Measurements from ENCODE around the gene FBN1.
A peak's percentile ranks its signal among the peaks of the same experiment; 100 is the strongest.

The FBN1 gene

DNA sequence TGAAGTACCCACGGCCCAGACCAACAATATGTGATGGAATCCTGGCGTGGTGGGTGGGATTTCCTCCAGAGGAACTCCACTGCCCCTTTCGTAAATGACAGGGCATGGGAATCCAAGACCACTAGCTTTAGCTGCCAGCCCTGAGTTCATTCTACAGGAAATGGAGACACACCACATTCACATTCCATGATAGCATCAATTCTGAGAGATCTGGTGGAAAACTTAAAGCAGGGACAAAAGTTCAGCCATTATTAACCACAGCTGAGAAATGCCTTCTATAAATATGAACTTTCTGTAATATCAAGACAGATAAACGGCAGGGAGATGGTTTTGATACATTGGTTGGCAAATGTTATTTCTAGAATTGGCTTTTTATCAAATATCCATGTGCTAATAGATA lies 98.2 kb downstream of the FBN1 start:
- DNase-seq = peak; percentile 50

DNA sequence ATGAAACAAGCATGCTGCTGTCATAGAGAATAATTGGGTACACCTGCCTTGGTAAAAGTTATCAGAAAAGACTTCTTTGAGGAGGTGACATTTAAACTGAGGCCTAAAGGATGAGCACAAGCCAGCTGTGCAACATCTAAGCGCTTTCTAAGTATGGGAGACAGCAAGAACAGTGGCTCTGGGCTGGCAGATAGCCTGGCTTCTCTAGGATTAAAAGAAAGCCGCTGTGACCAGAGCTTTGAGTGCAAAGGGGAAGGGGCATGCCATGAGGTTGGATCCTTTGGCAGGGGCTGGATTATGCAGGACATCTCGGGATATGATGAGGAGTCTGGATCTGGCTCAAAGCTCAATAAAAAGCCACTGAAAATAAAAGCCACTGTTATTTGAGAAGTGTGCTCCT lies 99.2 kb downstream of the FBN1 start:
- DNase-seq = no peak

DNA sequence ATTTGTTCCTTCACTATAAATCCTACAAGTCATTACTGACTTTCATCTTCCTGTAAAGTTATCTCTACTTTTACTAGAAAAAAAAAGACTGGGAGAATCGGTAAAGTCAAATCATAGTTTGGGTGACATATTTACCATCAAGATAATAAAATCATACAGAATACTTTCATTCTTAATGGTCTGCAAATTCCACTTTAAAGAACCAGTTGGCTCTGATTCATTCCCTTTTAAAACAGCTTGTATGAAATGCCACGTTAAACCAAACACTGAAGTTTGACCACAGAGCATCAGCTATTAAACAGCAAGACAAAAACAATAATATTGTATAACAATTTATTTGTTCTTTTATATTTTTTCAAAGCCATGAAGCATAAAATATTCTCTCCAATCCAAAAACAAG lies 100.7 kb downstream of the FBN1 start:
- no peak for DNase-seq

DNA sequence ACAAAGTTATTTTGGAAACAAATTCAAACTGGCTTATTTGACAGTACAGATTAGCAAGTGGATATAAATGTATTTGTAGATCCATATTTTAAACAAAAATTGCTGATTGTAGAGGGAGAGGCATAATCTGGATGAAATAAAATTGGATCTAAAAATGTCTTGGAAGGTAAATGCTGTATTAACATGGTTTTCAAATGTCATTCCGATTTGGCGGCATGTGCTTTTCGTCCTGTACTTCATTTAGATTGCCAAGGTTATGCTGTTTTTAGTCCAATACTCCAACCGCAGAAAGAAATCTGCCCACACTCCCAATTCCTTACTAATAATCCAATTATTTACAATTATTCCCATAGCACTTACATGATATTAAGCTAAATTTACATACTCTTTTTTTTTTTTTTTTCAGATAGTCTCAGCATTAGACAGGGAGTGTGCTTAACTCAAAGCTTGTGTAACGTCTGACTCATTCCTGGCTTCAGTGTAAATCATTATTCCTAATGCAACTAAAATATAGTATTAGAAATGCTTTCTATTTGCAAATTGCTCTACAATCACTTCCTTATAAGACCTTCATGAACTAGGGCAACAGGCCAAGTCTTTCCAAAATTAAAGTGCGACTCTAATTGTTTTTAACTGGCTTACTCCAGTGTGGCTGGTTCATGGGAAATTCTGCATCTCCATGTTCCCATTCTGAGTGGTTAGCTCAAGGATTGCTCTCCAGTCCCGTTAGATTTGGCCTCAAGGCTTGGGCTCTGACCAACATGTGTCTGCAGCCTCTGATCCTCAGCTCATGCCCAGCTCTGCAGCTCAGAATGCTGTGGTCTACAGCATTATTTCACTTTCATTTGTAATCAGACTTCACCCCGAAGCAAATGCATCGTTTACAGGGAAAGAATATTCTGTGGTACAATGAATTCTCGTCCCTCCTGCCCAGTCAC lies 103.9 kb downstream of the FBN1 start:
- peak; percentile 68 for DNase-seq

DNA sequence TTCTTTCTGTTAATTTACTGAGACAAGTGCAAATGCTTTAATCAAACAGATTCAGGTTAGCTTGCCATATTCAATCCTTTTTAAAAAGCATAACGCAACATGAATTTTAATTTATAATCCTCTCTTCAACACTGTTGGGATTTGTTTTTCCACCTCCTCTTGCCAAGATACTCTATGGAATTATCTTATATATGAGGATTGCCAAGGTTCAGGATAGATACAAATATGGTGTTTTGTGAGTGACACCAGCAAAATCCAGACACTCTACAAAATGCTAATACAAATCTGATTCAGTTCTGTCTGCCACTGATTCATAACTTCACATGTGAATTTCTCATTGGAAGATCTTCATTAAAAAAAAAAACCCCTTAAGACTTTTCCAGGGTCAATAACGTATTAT lies 104.8 kb downstream of the FBN1 start:
- no peak for DNase-seq

DNA sequence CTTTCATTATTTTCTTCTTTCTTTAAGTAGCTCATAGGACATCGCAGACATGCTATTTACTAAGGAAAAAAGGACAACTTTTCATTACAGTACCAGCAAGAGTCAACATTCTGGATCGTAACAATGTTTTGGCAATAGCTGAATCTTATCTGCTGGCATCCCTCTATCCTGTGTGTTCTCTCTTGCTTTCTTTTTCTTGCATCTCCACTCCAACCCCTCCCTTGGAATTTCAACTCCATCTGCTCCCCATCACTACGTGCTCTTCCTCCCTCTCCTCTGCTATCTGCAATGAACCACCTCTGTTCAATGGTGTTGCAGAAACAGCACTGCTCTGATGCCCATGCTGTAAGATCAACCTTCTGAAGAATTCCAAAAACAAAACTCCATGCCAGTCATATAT lies 106.6 kb downstream of the FBN1 start:
- no peak for DNase-seq

DNA sequence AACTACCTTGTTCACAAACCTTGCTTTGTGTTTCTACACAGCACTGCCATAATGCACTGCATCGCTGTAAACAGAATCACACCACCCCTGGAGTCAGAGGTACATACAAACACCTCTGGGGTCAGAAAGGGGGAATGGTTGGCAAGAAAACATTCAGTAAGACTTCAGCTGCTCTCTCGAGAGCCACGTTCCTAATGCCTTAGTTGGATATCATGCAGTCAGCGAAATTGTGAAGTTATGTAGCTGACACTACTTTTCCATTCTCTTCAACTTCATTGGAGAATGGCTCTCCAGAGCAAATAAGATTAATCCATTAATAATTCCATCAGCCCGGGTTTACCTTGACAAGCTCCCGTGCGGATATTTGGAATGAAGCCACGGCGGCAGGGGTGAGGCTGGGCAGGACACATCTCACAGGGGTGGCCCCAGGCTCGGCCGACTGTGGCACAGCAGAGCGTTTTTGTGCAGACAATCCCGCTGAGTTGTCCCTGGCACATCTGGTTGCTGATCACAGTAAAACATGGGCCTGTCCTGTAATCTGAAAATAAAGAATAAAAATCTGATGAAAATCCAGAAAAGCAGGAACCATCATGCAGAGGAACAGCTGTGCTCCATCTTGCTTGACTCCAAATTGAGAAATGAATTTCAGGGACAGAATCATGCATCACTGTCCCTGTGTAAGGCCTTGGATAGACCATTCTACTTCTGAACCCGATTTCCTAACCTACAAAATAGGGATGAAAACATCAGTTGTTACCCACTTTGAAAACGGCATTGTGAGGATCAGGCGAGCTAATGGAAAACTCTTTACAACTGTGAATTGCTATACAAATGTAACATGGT lies 108.0 kb downstream of the FBN1 start:
- DNase-seq = peak; percentile 57

DNA sequence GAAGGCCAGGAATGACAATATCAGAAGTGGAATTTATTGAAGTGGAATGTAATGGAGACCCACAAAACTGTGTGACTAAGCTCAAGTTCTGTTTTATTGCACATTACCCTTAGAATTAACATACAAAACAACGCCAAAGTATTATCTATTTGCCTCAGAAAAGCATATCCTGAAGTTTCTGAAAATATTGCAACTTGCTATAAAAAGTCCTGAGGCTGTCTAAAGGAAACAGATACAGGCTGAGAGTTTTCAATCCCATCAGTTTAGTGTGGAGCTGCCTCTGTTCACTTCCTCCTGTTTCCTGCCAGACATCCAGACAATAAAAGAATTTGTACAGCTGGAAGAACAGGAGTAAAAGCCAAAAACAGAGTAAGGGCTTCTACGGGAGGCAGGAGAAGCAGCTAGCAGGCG lies 108.8 kb downstream of the FBN1 start:
- DNase-seq = no peak

DNA sequence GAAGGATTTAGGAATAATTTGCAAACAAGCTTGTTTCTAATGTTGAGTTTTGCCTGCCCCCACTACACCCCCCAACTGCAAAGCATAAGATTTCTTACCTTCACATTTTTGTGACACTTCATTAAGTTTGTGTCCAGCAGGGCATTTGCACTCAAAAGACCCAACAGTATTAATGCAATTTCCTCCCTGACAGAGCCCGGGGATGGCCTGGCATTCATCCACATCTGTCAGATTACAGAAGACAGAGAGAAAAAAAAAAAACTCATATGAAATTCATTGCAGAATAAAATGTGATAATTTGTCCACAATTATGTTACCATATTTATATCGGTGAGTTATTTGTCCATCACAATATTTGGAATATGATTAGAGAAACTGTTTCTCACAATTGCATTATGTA lies 111.5 kb downstream of the FBN1 start:
- DNase-seq = no peak

DNA sequence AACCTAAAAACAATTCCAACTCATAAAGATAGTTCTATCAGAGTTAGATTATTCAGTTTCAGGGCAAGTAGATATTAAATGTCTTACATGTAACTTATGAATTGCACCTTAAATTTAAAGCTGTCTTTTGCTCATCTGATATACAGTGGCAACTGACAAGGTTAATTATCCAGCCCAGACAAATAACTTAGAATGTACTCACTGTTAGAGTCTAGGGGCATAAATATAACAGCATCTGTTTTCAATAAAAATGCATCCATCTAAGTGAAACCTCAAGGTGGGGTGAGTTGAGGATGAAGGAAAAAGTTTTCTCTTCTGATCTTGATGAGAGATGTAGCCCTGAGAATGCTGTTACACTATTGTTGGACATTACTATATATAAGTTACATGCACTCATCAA lies 112.6 kb downstream of the FBN1 start:
- DNase-seq = no peak

DNA sequence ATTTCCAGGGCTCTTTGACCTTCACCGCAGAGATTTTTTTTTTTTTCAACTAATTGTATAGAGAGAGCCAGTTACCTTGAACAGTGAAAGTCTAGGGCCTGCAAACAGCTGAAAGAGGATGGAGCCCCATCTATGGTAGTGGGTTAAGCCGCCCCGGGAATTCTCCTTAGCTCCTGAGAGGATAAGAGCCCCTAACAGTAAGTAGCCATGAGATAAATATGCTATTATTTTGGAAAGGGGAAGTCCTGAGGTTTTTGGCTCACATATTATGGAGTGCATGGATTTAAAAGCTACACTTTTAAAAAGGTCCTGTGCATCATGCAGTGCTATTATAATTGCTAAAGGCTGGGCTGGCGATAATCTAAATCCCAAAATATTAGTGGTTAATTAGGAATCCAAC lies 115.0 kb downstream of the FBN1 start:
- DNase-seq = no peak

DNA sequence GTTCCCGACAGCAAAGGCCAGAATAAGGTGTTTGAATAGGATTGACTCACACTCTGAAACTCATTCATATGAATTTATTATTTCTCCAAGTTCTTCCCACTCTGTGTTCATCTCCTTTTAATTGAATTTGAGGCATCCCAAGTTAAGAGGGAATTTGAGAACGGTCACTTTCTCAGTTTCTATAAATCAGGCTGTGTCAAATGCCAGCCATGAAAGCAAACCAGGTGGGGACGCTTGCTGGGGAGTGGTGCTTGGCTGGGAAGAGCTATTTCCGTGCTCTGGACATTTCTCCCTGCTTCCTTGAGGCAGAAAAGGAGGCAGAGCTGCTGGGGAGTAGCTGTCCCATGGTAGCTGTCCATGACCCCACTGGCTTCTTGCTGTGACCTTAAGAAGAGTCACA lies 116.6 kb downstream of the FBN1 start:
- DNase-seq = no peak

DNA sequence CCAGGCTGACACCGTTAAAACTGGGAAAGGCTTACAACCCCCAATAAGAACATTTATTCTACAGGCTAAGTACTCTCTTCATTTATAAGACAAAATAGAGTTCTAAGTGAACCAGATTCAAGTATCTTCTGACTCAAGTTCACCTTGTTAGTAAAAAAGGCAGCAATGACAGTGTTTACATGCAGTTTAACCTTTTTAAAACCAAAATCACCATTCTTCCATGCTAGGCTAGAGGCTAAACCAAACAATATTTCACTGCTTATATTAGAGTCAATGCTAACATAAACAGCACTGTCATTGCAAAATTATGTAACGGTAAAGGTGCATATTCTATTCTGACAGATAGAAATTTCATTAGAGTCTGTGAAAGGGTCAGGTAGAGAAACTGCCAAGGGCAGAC lies 118.0 kb downstream of the FBN1 start:
- DNase-seq = no peak

DNA sequence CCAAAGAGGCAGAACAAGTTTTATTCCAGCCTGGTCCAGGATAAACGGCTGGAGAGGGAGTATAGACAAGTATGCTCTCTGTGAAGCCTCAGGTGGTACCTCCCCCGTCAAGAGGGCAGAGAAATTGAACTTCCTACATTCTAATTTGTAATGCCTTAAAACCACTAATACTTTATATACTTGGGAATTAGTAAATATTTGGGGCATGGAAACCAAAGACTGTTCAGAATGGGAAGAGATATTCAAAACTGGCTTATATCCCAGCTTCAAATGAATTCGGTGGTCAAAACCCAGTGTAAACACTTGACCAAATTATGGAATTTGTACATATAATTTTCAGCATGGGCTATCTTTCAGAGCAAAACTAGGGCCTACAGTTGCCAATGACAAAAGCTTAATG lies 122.6 kb downstream of the FBN1 start:
- no peak for DNase-seq

DNA sequence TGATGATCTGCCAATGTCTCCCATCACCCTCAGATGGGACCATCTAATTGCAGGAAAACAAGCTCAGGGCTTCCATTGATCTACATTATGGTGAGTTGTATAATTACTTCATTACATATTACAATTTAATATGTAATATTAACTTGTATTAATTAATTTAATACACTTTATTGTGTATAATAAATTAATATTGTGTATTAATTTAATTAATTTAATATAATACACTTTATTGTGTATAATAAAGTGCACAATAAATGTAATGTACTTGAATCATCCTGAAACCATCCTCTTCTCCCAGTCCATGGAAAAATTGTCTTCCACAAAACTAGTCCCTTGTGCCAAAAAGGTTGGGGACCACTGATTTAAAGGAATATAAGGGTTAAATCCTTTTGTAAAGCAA lies 123.4 kb downstream of the FBN1 start:
- no peak for DNase-seq

DNA sequence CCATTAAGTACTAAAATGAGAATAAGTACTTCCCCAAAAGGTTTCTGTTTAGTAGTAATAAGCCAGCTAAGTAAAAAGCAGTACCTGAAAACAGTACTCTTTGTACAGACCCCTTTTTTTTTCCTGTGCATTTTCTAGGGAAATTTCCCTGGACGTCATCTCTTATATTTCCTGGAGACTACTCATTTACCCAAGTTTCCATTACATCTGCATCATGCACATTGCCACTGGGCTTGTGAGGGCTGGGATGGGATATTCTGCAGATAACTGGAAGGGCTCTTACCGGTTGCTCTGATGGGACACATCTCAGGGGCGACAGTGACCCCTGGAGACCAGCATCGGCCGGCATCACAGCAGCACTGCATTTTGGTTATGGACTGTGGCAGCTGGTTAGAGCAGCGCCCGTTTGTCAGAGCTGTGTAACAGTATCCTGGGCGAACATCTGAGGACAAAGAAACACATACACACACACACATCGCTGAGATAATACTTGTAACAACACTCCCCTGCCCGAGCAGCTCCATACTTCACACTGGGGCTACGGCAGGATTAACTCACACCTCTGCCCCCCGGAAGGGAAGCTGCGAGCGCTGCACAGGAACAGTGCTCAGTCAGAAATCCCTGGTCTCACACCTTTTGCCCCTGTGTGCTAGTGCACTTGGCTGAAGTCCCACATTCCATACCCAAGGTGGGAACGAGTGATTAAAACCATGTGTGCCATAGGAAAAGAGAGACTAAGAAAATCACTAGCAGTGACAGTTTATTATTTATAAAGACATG lies 124.9 kb downstream of the FBN1 start:
- DNase-seq = no peak

DNA sequence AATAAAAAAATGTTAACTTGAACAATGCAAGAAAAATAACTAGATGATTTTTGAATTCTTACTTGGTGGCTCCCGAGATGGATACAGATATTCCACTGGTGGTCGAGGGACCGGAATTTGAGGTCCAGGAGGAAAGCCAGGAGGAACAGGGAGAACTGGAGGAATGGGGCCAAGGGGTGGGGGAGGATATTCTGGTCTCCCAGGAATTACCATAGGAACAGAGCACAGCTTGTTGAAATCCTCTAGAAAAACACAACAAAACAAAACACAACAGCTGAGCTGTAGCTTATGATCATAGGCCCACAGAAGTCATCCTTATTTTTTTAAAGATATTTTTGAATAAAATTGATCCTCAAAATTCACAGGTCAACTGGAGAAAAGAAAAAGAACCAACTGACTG lies 129.4 kb downstream of the FBN1 start:
- no peak for DNase-seq

DNA sequence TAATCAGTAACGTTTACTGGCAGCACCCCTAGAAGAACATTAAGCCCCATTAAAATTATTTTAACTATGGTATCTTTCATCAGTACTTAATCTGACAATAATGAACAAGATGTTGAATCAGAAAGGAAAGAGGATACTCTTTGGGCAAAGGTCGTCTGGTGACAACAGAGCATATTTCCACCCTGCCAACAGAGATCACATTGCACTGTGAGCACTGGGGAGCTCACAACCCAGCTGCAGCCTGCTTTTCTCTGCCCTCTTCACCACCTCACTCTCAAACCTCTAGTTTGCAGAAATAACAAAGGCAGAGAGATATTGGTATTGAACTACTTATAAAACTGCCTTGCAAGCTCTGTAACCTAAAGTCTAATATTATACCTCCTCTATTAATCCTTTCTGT lies 130.0 kb downstream of the FBN1 start:
- DNase-seq = no peak

DNA sequence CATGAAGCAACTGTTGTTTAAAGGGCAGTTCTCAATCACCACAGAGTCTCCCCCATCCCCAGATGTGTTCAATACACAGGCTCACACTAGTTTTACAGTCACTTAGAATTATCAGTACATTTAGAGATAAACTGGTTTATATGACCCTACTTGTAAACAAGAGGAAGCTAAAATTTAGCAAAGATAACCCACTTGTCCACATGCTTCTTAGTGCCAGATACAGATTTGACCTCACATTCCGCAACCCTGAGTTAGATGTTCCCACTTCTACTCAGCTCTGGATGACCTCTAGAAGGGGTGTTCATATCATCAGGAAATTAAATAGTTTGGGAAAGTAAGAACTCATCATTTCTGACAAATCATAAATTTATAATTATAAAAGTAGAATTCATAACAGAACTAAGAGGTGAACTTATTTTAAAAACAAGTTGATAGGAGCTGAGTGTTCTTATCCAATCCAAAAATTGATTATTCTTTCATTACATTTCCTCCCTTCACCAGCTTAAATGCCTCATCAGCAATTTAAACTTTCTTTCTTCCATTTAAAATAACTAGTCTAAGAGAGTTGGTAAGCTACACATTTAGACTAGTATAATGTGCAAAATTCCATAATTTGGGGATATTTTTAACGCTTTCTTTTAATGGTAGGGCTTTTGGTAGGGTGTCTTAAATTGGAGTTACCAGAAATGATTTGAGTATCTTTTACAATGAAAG lies 131.2 kb downstream of the FBN1 start:
- no peak for DNase-seq

DNA sequence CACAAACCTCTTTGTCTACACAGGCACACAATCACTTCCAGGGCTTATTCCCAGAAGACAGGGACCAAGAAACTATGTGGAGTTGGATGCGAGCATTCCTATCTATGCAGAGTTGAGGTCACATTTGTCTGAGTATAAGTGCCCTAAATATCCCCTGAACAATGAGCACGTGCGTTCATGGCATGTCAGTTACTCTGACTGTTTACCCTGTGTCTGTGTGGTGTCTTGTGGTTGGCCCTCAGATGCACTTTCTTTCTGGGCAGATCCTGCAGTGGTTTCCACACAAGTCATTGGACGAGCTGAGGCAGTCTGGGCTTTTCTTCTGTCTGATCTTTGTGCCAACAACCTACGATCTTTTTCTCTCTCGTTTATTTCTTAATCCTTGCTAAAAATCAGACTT lies 134.5 kb downstream of the FBN1 start:
- DNase-seq = no peak

DNA sequence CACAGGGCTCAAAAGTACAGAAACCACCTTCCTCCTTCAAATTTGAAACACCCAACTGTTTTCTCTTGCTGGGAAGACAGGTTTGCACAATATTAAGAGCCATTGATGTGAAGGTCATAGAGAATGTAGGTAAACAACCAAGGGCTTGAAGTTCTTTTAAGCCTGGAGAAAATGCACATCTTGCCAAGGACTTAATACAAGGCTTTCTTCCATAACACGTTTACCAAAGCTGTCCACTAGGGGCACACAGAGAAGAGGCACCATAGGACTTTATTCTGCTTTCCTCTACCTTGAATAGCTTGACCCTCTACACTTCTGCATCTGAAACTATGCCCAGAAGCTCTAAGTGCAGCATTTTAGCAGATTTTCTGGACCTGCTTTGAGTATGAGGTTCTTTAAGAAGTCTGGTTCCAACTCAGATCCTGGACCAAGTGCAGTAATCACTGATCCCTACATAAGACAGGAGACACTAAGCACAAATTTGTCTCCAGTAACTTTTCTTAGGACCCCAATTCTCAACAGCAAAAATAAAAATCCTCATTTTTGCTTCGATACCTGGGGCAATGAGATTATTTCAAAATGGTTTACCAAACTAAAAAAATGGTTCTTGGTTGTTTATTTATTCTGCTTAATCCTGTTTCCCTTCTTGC lies 138.0 kb downstream of the FBN1 start:
- no peak for DNase-seq

DNA sequence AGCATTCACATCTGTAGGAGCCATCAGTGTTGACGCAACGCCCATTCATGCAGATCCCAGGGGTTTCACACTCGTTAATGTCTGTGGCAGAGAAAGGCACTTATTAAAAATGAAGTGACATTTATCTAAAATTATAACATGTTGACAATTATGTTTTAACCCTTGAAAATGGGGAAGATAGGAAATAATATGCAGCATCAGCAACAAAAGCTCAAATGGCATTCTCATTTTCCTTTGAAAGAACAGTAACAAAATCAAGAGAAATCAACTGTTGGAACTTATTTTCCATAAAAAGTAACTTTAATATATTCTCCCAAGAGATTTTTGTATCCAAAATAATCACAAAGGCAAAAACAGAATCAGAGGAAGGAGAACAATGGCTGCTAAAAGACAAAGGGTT lies 140.4 kb downstream of the FBN1 start:
- no peak for DNase-seq
